ENCODE measurements around the gene SIRPB1.
"Not testable (repeated sequence)": the region's sequence is repeated elsewhere in the genome, so short reads cannot be mapped to it uniquely, and the experiment has no call there.

SIRPB1 gene

DNA sequence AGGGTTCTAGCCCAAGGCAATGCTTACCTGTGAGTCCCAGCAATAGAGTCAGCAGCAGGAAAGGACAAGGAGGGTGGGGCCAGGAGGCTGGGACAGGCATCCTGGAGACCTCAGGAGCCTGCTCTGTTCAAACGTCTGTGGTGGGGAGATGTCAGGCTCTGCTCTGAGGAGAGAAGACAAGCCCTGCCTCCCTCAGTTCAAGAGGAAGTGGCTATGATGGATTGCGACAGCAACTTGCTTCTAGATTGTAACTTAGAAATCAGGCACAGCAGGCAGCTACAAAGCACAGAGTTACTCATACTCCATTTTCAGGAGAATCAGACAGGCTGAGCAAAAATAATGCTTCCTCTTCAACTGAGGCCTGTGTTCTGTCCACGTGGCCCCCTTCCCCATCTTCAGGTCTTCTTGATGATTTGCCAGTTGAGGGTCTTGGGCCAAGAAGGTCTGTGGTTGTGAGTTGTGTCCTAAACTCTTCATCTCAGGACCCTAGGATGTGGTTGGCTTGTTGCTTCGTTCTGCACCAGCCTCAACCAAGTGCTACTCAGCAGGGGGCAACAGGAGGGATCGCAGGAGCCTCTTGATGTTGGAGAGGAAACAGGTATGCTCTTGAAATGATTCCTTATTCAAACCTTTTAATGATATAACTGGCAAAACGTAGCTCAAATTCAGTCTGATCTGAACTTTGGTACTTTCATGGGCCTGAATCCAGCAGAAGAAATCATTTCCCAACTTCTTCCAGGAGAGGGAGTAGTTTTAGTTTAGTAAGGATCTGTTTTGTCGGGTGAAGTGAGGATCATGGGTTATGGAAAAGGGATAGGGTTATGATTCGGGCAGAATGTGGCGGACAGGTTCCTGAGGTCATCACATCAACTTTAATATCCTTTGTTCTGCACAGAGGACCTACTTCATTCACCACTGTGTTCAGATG lies 31.0 kb downstream of the SIRPB1 start:
- DNase-seq (ENCODE audit: low read depth), result no peak

DNA sequence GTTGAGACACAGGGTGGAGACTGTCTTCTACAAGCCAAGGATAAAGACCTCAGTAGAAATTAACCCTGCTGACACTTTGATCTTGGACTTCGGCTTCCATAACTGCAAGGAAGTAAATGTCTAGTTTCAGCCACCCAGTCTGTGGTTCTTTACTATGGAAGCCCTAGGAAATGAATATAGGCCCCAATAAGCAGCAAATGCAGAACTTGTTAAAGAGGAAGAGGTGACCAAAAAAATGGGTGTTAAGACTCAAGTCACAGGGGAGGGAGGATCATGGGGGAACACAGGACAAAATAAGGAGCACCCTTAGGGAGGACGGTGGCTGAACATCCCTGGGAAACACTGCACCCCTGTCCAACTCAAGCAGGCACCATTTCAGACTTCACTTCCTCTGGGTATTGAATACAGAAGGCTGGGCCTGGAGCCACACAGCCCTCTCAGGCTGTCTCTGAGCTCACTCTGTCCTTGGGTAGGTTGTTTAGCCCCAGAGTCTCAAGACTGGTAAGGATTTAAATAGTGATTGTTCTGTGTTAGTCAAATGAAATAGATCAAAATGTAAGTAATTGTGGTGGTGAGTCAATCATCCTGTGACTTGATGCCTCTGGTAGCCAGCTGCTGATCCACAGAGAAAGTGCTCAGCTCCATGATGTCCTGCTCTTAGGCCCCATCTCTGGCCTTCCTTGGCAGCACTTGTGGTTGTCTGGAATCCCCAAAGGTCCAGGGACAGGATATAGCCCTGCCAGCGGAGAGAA lies 31.9 kb downstream of the SIRPB1 start:
- no peak for DNase-seq (ENCODE audit: low read depth)

DNA sequence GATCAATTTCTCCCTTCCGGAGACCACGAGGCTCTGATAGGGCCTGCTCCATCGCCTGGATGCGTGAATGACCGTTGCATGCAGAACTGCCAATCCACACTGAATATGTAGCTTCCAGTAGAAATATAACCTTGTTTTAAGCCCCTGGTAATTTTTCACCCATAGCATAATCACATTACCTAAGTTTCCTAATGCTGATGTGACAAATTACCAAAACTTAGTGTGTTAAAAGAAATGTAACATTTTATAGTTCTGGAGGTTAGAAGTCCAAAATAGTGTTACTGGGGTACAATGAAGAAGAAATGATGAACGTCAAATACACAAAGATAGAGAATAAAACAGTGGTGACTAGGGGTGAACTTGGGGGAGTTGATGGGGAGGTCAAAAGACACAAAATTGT lies 40.3 kb downstream of the SIRPB1 start:
- DNase-seq (ENCODE audit: low read depth), result no peak

DNA sequence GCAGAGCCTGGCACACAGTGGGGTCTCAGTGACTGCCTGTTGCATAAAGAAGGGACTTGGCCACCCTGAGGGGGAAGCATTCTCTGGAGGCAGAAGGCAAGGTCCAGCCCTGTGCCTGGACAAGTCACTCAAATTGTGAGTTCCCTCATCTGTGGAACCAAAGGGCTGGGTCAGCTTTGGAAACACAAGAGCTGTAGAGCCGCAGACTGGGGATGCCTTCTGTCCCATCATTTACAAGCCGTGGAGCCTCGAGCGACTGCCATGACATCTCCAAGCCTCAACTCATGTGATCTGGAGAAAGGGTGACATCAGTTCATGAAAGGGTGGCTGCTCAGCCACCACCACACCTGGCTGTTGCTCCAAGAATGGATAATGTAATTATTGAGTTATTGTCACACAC lies 41.9 kb downstream of the SIRPB1 start:
- DNase-seq (ENCODE audit: low read depth), result no peak

DNA sequence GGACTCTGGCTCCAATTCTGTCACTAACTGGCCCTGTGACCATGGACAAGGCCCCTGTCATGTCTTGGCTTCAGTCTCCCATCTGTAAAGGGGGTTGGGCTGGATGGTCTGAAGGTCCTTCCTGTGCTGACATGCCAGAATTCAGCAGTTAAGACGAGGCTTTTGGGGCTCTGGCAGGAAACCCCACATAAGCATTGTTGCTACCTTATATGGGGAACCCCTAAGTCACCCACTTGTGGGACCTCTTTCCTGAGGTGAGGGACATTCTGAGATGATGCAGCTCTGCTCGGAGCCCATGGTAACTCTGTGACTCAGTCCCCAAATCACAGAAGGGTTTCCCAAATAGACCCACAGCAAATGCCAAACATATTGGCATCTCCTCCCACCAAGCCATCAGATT lies 42.5 kb downstream of the SIRPB1 start:
- DNase-seq (ENCODE audit: low read depth), result not testable (repeated sequence)

DNA sequence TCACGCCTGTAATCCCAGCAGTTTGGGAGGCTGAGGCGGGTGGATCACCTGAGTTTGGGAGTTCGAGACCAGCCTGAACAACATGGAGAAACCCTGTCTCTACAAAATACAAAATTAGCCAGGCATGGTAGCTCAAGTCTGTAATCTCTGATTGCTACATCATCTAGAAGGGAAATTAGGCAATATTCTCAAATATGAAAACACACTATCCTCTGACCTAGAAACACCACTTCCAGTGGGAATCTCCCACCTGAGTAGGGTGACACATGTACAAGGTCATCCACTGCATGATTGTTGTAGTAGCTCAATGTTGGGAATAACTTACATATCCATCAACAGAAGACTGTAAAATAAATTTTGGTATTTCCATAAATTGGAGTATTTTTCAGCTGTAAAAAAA lies 43.2 kb downstream of the SIRPB1 start:
- no peak for DNase-seq (ENCODE audit: low read depth)

DNA sequence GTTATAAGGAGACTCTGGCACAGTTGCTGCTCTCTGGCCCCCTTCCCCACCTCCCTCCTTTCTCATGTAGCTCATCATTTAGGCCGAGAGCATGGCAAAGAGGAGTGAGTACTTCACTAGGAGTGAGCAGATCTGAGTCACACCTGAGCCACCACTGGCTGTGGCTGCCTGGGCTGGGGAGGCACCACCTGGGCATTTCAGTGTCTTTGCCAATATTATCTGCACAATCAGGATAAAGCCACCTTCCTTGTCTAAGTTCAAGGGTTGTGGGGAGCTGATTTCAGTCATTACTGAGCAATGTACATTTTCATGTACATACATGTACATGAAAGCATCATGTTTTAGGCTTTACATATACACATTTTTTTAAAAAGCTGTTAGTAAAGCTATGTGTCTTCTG lies 43.8 kb downstream of the SIRPB1 start:
- DNase-seq (ENCODE audit: low read depth), result not testable (repeated sequence)

DNA sequence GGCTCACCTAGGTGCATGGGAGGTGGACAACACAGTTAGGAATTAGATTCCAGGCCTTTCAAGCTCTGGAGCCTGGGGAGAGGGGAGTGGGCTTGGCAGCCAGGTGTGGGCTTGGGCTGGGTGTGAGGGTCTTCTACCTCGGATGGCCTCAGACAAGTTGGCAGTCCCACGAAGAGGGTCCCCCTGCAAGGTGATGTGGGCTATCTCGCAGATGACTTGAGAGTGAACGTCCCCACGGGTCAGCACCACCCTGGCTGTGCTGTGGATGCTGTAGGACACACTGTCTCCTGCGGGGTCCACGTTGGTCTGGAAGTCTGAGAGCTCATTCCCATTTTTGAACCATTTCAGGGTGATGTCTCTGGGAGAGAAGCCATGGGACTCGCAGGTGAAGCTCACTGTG lies 48.2 kb downstream of the SIRPB1 start:
- not testable (repeated sequence) for DNase-seq (ENCODE audit: low read depth)
